ENCODE results near the gene CLEC6A. TPM values are rescaled to one million over a fixed set of nuclear protein-coding genes. Genes with fewer than 3 reads are reported as not detected.

The CLEC6A gene
- total RNA-seq, 1 donor from 2014 or later = not detected

Other genes with a start within 250 kb of the CLEC6A start
- not detected in 3 replicates for gene FAM90A1, start 228.3 kb upstream of the CLEC6A start, total RNA-seq
- not detected in 3 replicates for gene CLEC4D, start 57.5 kb downstream of the CLEC6A start, total RNA-seq
- gene CLEC4E, start 84.9 kb downstream of the CLEC6A start, total RNA-seq = 0.90 TPM in 1 of 3 replicates, not detected in the others
- gene AICDA, start 156.9 kb downstream of the CLEC6A start, total RNA-seq = not detected in 3 replicates
- gene MFAP5, start 206.9 kb downstream of the CLEC6A start, total RNA-seq = 16.2 to 40.2 TPM (median 38.0 TPM) in 3 replicates
- gene RIMKLB, start 242.0 kb downstream of the CLEC6A start, total RNA-seq = 42.6 to 55.9 TPM (median 45.4 TPM) in 3 replicates